PC-9 (cell line): Measurements from ENCODE around the gene RSF1. TPM values are rescaled to one million over a fixed set of nuclear protein-coding genes. Genes with fewer than 3 reads are reported as not detected.

Source experiments
- BruUV-seq: library from RNA; stranded (reverse); fragments of 400-500 nt; replicated peaks from 2 replicates; lab custom pipeline; 2021; lab: Mats Ljungman, UMichigan
- CTCF ChIA-PET: fragments of 300-600 bp; sonication (Branson Sonifier 250); formaldehyde crosslinking; loops from one replicate; lab custom pipeline; 2022; ENCODE audit warnings: antibody characterized with exemption; lab: Charles Lee
- POLR2A ChIA-PET: fragments of 300-600 bp; sonication (Branson Sonifier 250); formaldehyde crosslinking; loops from one replicate; lab custom pipeline; 2022; ENCODE audit warnings: antibody characterized with exemption; ENCODE audit not compliant: unreplicated experiment; lab: Charles Lee
- DNase-seq, 2 experiments: peaks; one replicate each; pipeline versions ENCODE4 v3.0.0 to v3.0.0-alpha.2; 2015 to 2022; ENCODE audit warnings: mixed read lengths in 1 of 2
- H2AFZ ChIP-seq: fragments of 200-600 bp; sonication (generic); 2 replicates; pipeline ENCODE4 v1.8.1; 2017; ENCODE audit warnings: antibody characterized with exemption
- H3F3A ChIP-seq: fragments of 200-600 bp; sonication (generic); 2 replicates; pipeline ENCODE4 v1.8.1; 2017; ENCODE audit warnings: antibody characterized with exemption, mild to moderate bottlenecking, low read depth; ENCODE audit not compliant: insufficient read depth
- H3K27ac ChIP-seq: fragments of 200-600 bp; sonication (generic); 2 replicates; pipeline ENCODE4 v1.6.1; 2016; ENCODE audit warnings: mixed run types
- H3K27me3 ChIP-seq: fragments of 200-600 bp; sonication (generic); 2 replicates; pipeline ENCODE4 v1.6.1; 2016; ENCODE audit warnings: low read depth, mixed run types; ENCODE audit not compliant: insufficient read depth
- H3K36me3 ChIP-seq: fragments of 200-600 bp; sonication (generic); 2 replicates; pipeline ENCODE4 v1.6.1; 2016; ENCODE audit warnings: low read depth, mixed run types
- H3K4me1 ChIP-seq: fragments of 200-600 bp; sonication (generic); replicated peaks from 2 replicates; pipeline ENCODE4 v1.6.1; 2016; ENCODE audit warnings: mixed run types; ENCODE audit not compliant: insufficient read depth
- H3K4me2 ChIP-seq: fragments of 200-600 bp; sonication (generic); 2 replicates; pipeline ENCODE4 v1.6.1; 2017; ENCODE audit warnings: mixed run types
- H3K4me3 ChIP-seq: fragments of 200-600 bp; sonication (generic); 2 replicates; pipeline ENCODE4 v1.6.1; 2016; ENCODE audit warnings: mixed run types
- H3K79me2 ChIP-seq: fragments of 200-600 bp; sonication (generic); 2 replicates; pipeline ENCODE4 v1.6.1; 2017; ENCODE audit warnings: low read depth, mixed run types
- H3K9me2 ChIP-seq: fragments of 200-600 bp; sonication (generic); 2 replicates; pipeline ENCODE4 v1.8.1; 2017; ENCODE audit warnings: mild to moderate bottlenecking; ENCODE audit not compliant: insufficient read depth
- H3K9me3 ChIP-seq: fragments of 200-600 bp; sonication (generic); 2 replicates; pipeline ENCODE4 v1.8.1; 2016; ENCODE audit warnings: low read depth; ENCODE audit not compliant: insufficient read depth
- H4K20me1 ChIP-seq: fragments of 200-600 bp; sonication (generic); 2 replicates; pipeline ENCODE4 v1.8.1; 2017; ENCODE audit not compliant: insufficient read depth
- CTCF ChIP-seq: fragments of 200-600 bp; sonication (generic); conservative IDR thresholded peaks from 2 replicates; pipeline ENCODE4 v1.6.1; 2017; ENCODE audit warnings: mixed run types, antibody characterized with exemption, mild to moderate bottlenecking, moderate library complexity
- EZH2 ChIP-seq: fragments of 200-600 bp; sonication (generic); IDR thresholded peaks from 2 replicates; pipeline ENCODE4 v1.8.0; 2017; ENCODE audit warnings: antibody characterized with exemption, low read depth
- intact Hi-C: fragments of 100-400 bp; cut with micrococcal nuclease; formaldehyde crosslinking; loops from one replicate; pipeline ENCODE4 v1.10.0; 2022; ENCODE audit not compliant: unreplicated experiment
- total RNA-seq: library from RNA; stranded (reverse); gene quantifications from 2 replicates; pipeline ENCODE4 v1.2.3, GENCODE V29; 2021

The RSF1 gene
- total RNA-seq, 1 experiment from 2014 or later: 110 TPM

DNA sequence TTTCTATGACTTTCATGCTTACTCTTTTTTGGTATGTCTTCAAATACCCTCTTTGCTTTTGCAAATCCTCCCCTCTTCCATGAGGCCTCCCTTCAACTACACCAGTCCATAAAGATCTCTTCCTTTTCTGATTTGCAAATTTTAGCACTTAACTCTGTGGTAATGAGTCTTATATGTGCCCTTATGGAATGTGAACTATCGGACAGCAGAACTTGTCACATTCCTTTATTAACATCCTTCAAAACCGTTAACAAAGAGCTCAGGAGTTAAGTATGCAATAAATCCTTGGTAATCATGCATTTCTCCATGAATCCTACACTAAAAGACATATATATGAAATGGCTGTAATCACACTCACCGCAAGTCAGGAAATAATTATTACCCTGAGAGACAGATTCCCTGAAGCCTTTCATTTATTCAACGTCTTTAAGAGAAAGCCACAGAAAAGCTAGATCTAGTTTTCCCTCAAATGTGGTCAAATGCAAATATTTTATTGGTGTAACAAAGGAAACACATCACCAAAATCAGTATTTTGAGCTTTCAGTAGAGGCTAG lies 190.3 kb downstream of the RSF1 start:
- no peaks in the 10 kb centered on the region for H3K27me3 ChIP-seq
- POLR2A ChIA-PET: interaction anchor here (0.6 kb wide), 2 partner anchors 11 to 73 kb away, joined by 3 to 6 read pairs; no protein-coding TSS in a partner anchor
- H3K36me3 ChIP-seq: peaks cover 53% of the 10 kb centered on the region
- H3K9me3 ChIP-seq: no peaks in the 10 kb centered on the region
- CTCF ChIA-PET: interaction anchor here (0.7 kb wide), 1 partner anchor 11 kb away, joined by 3 read pairs; no protein-coding TSS in a partner anchor
- no peaks in the 10 kb centered on the region for H3K4me1 ChIP-seq
- no peak overlapping the region for H3K27ac ChIP-seq
- BruUV-seq: no TSS peak
- intact Hi-C loops: no loop called here
- no peak overlapping the region for H3K4me2 ChIP-seq
- no peak for DNase-seq
- no peaks in the 10 kb centered on the region for H3K9me2 ChIP-seq
- no peak overlapping the region for H3K4me3 ChIP-seq
- no peak for TF ChIP-seq EZH2
- TF ChIP-seq CTCF: no peak
- H4K20me1 ChIP-seq: peaks cover 76% of the 10 kb centered on the region
- H3F3A ChIP-seq: 0 out of 2 replicates have a peak, but pooled peaks cover 3% of the 10 kb centered on the region
- H2AFZ ChIP-seq: no peak overlapping the region
- H3K79me2 ChIP-seq: peaks cover 73% of the 10 kb centered on the region

DNA sequence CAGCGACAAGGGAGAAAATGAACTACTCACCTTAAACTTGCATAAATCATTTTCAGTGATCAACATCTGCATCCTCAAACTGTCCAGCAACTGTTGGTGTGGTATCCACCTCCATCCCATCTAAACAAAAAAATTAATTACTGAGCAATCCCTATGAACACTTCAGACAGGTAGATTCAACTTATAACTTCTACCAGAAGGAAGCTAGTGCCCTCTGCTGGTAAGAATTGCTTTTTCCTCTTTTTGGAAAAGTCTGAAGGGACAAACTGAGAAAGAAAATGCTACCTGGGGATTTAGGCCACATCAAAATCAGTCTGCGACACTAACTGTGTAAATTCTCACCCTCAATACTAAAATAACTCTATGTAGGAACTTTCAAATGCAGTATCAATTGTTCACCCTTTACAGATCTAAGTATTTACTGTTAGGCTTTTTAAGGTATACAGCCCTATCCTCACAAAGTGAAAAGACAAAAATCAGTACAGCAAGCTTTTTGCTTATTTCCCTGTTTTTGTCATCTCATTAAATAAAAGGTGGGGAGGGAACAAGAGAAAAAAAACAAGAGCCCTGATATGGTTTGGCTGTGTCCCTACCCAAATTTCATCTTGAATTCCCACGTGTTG lies 200.8 kb downstream of the RSF1 start:
- H3K4me2 ChIP-seq: no peak overlapping the region
- H3K27me3 ChIP-seq: no peaks in the 10 kb centered on the region
- H3K27ac ChIP-seq: no peak overlapping the region
- H3K9me3 ChIP-seq: no peaks in the 10 kb centered on the region
- no peaks in the 10 kb centered on the region for H3K4me1 ChIP-seq
- peaks cover 20% of the 10 kb centered on the region; the same call in 1 of the 2 replicates for H4K20me1 ChIP-seq
- intact Hi-C loops: loop anchor here (1.0 to 5.0 kb wide), 5 partner anchors 71 to 572 kb away; partner anchors contain the start of gene CAPN5
- ChIA-PET CTCF (interaction anchor here (0.5 to 1.1 kb wide), 3 partner anchors 11 to 493 kb away, joined by 3 to 10 read pairs (median 3); no protein-coding TSS in a partner anchor), POLR2A (interaction anchor here (0.6 kb wide), 1 partner anchor 11 kb away, joined by 6 read pairs; no protein-coding TSS in a partner anchor)
- no peaks in the 10 kb centered on the region for H3K79me2 ChIP-seq
- BruUV-seq: no TSS peak
- no peak overlapping the region for H2AFZ ChIP-seq
- TF ChIP-seq EZH2 (no peak), CTCF (peak; percentile 96)
- H3K9me2 ChIP-seq: no peaks in the 10 kb centered on the region
- peaks cover 30% of the 10 kb centered on the region for H3F3A ChIP-seq
- peak; percentile 29 to 56 for DNase-seq
- H3K4me3 ChIP-seq: no peak overlapping the region
- peaks cover 72% of the 10 kb centered on the region for H3K36me3 ChIP-seq

GRCh38 chr11:77617892-77618291 lies 202.6 kb downstream of the RSF1 start:
- Histone ChIP-seq H3K27ac (no peak overlapping the region), H3K9me3 (no peaks in the 10 kb centered on the region), H3K36me3 (peaks cover 71% of the 10 kb centered on the region), H3K4me1 (no peaks in the 10 kb centered on the region), H3K79me2 (no peaks in the 10 kb centered on the region), H3K4me3 (no peak overlapping the region), H3K9me2 (no peaks in the 10 kb centered on the region), H3K27me3 (no peaks in the 10 kb centered on the region), H3K4me2 (no peak overlapping the region), H2AFZ (no peak overlapping the region), H3F3A (peaks cover 24% of the 10 kb centered on the region), H4K20me1 (peaks cover 19% of the 10 kb centered on the region; the same call in 1 of the 2 replicates)
- intact Hi-C loops: loop anchor here (2.0 to 5.0 kb wide), 2 partner anchors 69 to 551 kb away; partner anchors contain the start of gene CAPN5
- no peak for DNase-seq
- no TSS peak for BruUV-seq
- ChIA-PET POLR2A (no interaction called here), CTCF (interaction anchor here (0.7 kb wide), 1 partner anchor 327 kb away, joined by 3 read pairs; no protein-coding TSS in a partner anchor)
- no peak for TF ChIP-seq EZH2
